SK-N-SH (cell line): ENCODE results near the gene SBF2.

ENCODE experiments used
- GABPA ChIP-seq: IDR thresholded peaks from 2 replicates; pipeline ENCODE4 v1.4.0; 2012; ENCODE audit warnings: low read depth, mild to moderate bottlenecking
- YY1 ChIP-seq: IDR thresholded peaks from 2 replicates; pipeline ENCODE4 v1.4.0; 2012; ENCODE audit warnings: low read depth, mild to moderate bottlenecking
- TF ChIP-seq, protein P1 (sequence below): fragments of 200-600 bp; sonication (generic); IDR thresholded peaks from 2 replicates; pipeline ENCODE4 v1.6.1; 2017; ENCODE audit warnings: antibody characterized with exemption, mild to moderate bottlenecking, moderate library complexity
- TF ChIP-seq, protein P2 (sequence below): IDR thresholded peaks from 2 replicates; pipeline ENCODE4 v1.6.1; 2012; ENCODE audit warnings: mild to moderate bottlenecking, low read depth, low read length, moderate library complexity

GRCh38 chr11:9859554-9860305 lies 434.3 kb downstream of the SBF2 start:
- TF ChIP-seq, protein P1, sequence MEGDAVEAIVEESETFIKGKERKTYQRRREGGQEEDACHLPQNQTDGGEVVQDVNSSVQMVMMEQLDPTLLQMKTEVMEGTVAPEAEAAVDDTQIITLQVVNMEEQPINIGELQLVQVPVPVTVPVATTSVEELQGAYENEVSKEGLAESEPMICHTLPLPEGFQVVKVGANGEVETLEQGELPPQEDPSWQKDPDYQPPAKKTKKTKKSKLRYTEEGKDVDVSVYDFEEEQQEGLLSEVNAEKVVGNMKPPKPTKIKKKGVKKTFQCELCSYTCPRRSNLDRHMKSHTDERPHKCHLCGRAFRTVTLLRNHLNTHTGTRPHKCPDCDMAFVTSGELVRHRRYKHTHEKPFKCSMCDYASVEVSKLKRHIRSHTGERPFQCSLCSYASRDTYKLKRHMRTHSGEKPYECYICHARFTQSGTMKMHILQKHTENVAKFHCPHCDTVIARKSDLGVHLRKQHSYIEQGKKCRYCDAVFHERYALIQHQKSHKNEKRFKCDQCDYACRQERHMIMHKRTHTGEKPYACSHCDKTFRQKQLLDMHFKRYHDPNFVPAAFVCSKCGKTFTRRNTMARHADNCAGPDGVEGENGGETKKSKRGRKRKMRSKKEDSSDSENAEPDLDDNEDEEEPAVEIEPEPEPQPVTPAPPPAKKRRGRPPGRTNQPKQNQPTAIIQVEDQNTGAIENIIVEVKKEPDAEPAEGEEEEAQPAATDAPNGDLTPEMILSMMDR, result no peak
- TF ChIP-seq, protein P2, sequence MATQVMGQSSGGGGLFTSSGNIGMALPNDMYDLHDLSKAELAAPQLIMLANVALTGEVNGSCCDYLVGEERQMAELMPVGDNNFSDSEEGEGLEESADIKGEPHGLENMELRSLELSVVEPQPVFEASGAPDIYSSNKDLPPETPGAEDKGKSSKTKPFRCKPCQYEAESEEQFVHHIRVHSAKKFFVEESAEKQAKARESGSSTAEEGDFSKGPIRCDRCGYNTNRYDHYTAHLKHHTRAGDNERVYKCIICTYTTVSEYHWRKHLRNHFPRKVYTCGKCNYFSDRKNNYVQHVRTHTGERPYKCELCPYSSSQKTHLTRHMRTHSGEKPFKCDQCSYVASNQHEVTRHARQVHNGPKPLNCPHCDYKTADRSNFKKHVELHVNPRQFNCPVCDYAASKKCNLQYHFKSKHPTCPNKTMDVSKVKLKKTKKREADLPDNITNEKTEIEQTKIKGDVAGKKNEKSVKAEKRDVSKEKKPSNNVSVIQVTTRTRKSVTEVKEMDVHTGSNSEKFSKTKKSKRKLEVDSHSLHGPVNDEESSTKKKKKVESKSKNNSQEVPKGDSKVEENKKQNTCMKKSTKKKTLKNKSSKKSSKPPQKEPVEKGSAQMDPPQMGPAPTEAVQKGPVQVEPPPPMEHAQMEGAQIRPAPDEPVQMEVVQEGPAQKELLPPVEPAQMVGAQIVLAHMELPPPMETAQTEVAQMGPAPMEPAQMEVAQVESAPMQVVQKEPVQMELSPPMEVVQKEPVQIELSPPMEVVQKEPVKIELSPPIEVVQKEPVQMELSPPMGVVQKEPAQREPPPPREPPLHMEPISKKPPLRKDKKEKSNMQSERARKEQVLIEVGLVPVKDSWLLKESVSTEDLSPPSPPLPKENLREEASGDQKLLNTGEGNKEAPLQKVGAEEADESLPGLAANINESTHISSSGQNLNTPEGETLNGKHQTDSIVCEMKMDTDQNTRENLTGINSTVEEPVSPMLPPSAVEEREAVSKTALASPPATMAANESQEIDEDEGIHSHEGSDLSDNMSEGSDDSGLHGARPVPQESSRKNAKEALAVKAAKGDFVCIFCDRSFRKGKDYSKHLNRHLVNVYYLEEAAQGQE, result no peak
- TF ChIP-seq GABPA (no peak), YY1 (no peak)
